ENCODE results near the gene MFAP2. TPM values are rescaled to one million over a fixed set of nuclear protein-coding genes. Genes with fewer than 3 reads are reported as not detected.

Gene MFAP2, protein sequence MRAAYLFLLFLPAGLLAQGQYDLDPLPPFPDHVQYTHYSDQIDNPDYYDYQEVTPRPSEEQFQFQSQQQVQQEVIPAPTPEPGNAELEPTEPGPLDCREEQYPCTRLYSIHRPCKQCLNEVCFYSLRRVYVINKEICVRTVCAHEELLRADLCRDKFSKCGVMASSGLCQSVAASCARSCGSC
- 10 to 100 TPM; 10.2 to 28.1 (median 25.5) TPM for polyA plus RNA-seq

DNA sequence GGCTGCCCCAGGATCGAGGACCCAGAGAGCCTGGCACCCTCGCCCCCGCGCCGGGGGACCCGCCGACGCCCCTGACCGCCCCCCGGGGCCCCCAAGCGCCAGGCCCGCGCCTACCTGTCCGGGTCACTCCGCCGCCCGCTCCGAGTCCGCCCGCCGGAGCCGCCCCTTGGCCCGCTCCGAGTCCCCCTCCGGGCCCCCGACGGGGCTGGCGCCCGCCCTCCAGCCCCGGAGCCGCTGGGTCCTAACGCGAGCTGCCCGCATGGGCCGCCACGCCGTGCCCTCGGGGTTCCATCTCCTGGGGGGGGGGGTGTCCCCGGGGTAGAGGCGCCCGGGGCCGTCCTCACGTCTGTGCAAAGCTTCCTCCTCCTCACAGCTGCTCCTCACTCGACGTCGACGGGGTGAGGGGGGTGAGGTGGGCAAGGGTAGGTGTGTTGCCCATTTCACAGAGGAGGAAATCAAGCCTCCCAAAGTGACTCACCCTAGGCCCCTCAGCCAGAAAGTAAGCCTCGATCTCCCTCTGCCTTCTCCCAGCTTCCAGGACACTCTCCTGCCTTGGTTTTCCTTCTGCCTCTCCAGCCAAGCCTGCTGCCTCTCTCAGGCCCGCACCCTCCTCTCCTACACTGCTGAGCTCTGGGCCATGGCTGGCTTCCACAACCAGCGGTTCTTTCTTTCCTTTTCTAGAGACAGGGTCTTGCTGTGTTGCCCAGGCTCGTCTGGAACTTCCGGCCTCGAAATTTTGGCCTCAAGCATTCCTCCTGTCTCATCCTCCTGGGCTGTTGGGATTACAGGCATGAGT lies at the start of gene MFAP2:
Gene MFAP2, minus strand, starts transcription at position 148 of the 796 bp plus-strand sequence. CDS start 2,347 bp downstream, outside the sequence.
- 7 to 11% (median 10%) methylated on average over 42 to 53 of the region's 53 CpGs for WGBS, 3 donors
- no peak within 1 kb of the TSS for H3K27ac ChIP-seq (ENCODE audit: low read depth, low read length)

DNA sequence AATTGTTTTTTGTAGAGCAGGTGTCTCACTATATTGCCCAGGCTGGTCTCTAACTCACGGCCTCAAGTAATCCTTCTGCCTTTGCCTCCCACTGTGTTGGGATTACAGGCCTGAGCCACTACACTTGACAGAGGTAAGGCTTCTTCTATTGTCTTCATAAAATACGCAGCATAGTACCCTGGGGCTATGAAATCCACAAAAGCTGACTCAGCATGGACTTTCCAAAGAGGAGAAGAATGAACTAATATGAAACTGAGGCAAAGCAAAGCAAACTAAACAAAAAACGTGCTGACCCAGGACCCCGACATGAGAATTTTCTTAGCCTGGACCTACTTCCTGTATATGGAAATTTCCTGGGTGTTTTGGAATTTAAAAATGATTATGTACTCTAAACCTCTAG lies 49.8 kb upstream of the MFAP2 start:
- no peak overlapping the region for H3K27ac ChIP-seq (ENCODE audit: low read depth, low read length)
- 84 to 89% (median 88%) methylated on average over 4 of the region's 4 CpGs for WGBS, 3 donors

DNA sequence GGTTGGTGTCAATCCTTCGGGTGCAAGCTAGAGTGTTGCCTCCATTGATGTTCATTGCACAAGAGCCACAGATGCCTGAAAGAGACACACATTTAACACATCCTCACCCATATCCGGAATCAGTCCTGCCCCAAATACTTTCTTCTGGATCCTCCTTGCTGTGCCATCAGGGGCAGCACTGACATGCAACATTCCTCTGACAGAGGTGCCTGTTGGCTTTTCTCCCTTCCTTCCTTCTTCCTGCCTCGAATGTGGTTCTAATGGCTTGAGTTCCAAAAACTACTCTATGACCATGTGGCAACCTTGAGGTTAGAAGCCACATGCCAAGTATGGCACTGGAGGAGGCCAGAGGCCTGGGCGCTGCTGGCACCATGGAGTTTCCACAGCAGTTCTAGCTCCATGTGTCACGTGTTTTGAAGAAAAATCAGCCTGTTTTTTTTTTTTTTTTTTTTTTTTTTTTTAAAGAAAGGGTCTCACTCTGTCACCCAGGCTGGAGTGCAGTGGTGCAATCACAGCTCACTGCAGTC lies 48.3 kb upstream of the MFAP2 start:
- no peak overlapping the region for H3K27ac ChIP-seq (ENCODE audit: low read depth, low read length)
- whole genome bisulfite sequencing, 3 donors: 54 to 69% (median 67%) methylated on average over 5 of the region's 5 CpGs

DNA sequence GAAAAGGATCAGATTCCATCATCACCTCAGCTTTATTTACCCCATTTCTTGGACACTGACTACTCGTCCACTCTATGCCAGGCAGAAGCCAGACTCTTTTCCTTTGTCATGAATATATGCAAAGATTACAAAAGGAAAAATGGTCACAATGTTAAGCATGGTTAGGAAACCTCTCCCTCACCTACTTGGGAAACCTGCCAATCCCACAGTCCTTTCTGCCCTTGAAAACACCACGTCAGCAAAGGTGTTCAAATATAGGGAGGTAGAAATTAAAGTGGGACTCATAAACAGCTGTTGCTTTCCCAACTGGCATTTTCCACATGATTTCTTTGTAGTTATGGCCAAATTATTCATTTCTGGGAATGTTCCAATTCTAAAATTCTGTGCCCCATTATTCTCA lies 47.5 kb upstream of the MFAP2 start:
- 20 to 60% (median 53%) methylated on average over 2 of the region's 2 CpGs for WGBS, 3 donors

DNA sequence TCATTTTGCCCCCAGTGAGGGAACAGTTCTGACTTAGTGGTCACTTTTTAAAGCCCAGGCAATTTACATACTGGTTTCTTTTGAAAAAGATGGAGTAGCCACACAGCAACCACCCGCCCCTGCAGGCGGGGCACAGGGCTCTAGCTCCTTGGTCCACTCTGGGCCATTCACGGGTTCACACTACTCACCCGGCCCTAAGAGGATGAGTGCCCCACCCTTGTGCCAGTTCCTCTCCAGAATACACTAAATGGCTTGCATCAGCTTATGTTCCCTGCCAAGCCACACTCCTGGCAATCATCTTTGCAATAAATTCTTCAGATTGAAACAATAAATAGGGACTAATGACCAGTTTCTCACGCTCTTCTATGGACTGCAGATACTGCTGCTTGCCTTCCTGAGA lies 47.0 kb upstream of the MFAP2 start:
- 55 to 75% (median 72%) methylated on average over 5 of the region's 5 CpGs for WGBS, 3 donors
- no peak overlapping the region for H3K27ac ChIP-seq (ENCODE audit: low read depth, low read length)

More for the DNA sequence above, 47.5 kb upstream of the MFAP2 start:
- H3K27ac ChIP-seq (ENCODE audit: low read depth, low read length): no peak overlapping the region

DNA sequence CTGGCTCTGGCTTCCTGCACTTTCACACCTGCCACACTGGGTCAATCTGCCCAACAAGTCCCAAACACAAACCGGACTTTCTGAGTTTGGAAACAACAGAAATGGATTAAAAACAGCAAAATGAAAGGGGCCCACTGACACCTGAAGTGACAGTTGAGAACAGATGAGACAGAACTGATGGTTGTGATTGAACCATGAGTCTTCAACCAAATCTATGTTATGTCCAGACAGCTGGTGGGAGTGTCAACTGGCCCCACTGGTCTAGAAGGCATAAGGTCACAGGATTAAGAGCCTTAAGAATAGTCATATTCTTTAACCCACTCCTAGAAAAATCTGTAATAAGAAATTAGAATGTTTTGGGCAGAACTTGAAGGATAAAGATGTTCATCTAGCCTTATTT lies 44.3 kb upstream of the MFAP2 start:
- 47 to 93% (median 81%) methylated on average over 1 of the region's 1 CpG for WGBS, 3 donors
- H3K27ac ChIP-seq (ENCODE audit: low read depth, low read length): no peak overlapping the region

DNA sequence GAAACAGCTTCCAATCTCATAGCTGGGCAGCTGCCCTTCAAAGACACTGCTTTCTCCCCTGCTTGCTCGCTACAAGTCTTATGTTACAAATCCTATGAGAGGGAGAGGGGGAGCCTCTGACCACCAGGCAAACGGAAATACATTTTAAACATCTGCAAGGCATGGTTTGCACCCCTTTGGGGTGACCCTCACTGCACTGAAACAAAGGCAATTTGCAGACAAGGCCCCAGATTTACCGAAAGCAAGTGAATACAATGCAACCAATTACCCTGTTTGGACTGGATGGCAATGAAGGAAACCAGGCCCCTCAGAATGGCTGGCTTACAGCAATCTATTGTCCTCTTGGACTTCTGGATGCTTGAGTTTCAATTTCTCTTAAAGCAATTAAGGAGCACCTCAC lies 43.2 kb upstream of the MFAP2 start:
- WGBS, 3 donors: 76 to 84% (median 76%) methylated on average over 3 of the region's 3 CpGs
- H3K27ac ChIP-seq (ENCODE audit: low read depth, low read length): no peak overlapping the region

DNA sequence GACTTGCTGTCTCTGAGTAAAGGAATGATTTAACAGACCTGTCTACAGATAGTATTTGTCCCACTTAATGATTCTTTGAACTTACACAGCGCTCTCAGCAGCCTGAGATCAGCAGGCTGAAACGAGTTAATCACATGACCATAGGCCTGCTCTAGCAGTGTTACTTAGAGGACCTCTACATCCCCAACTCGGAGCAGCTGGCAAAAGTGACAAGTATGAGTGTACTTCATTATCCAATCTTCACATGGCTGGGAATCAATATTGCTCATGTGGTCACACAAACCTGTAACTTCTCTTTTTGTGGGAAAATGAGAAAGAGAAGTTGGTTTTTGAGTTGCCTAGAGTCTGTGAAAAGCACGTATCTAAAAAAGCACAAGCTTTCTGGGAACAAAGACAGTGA lies 42.7 kb upstream of the MFAP2 start:
- WGBS, 3 donors: 49 to 59% (median 57%) methylated on average over 4 of the region's 4 CpGs
- no peak overlapping the region for H3K27ac ChIP-seq (ENCODE audit: low read depth, low read length)

DNA sequence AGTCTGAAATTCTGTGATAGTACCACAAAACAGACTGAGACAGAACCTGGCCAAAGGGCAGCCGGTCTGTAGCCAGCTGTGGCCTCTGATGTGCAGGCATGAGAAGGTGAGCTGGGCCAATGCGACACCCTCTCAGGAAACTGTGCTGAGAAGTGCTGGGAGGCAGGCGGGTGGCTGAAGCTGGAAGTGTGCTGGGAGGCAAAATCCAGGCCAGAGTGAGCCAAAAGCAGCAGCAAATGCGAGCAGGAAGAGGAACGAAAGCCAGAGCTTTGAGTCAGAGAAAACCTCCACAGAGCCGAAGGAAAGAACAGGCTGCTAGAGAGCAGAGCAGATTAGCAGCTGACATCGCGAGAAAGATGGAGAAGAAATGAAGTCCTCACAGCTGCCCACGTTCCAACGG lies 41.5 kb upstream of the MFAP2 start:
- no peak overlapping the region for H3K27ac ChIP-seq (ENCODE audit: low read depth, low read length)
- WGBS, 3 donors: 79 to 93% (median 92%) methylated on average over 10 of the region's 10 CpGs

DNA sequence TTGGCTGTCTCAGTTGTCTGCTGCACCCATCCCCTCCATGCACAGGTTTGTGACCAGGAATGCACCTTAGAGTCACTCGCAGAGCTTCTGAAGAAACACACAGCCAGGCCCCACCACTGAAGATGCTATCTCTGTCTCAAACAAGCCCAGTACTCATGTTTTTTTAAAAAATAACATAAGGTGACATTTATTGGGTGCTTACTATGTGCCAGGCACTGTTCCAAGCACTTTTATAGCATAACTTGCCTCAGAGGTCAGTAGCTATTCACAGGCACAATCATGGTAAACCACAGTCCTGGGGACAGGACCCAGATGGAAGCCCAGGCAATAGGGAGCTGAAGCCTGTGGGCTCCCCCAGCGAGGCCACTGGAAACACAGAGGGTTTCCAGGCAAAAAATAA lies 40.1 kb upstream of the MFAP2 start:
- 87 to 98% (median 96%) methylated on average over 2 of the region's 2 CpGs for WGBS, 3 donors
- no peak overlapping the region for H3K27ac ChIP-seq (ENCODE audit: low read depth, low read length)

DNA sequence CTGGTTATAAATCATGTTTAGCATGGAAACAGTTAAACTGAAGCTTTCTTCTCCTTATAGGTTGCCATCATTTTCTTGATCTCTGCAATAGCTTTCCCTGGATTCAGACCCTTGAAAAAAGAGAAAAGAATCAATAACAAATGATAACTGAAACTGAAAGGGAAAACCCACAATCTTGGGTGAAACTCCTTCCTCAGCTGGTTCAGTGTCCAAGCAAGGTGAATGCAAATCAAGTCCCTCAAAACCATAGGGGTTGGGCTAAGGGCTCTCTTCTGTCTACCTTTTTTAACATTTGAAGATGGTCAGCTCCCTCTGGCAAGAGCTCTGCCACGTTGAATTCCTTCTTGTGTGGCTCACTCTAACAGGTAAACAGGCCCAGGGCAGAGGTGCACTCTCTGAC lies 38.4 kb upstream of the MFAP2 start:
- no peak overlapping the region for H3K27ac ChIP-seq (ENCODE audit: low read depth, low read length)
- 23 to 59% (median 24%) methylated on average over 1 of the region's 1 CpG for WGBS, 3 donors

DNA sequence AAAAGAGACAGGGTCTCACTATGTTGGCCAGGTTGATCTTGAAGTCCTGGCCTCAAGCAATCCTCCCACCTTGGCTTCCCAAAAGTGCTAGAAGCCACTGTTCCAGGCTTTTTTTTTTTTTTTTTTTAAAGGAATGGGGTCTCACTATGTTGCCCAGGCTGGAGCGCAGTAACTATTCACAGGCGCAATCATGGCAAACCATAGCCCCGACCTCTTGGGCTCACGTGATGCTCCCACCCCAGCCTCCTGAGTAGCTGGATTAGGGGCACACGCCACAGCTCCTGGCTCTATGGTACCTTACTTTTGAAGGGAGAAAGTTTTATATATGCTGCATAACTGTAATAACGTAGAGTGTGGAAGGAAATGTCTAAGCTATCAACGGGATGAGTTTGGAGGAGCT lies 37.0 kb upstream of the MFAP2 start:
- WGBS, 3 donors: 93 to 95% (median 94%) methylated on average over 7 of the region's 7 CpGs
- no peak overlapping the region for H3K27ac ChIP-seq (ENCODE audit: low read depth, low read length)

DNA sequence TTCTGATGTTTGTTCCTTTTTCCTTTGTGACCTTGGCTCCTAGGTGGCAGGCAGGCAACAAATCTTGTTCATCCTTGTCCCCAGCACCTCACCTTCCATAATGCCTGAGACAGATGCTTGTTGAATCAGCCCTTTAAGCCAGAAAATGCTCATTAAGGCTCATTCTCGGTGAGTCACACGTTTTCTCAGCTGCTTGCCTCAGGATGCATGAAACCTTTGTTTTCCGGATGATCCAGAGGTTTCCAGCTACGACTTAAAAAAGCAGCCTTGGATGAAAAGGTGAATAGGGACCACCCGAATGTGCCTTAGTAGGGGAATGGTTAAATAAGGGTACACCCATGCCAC lies 35.9 kb upstream of the MFAP2 start:
- 69 to 74% (median 74%) methylated on average over 5 of the region's 5 CpGs for WGBS, 3 donors
- no peak overlapping the region for H3K27ac ChIP-seq (ENCODE audit: low read depth, low read length)

DNA sequence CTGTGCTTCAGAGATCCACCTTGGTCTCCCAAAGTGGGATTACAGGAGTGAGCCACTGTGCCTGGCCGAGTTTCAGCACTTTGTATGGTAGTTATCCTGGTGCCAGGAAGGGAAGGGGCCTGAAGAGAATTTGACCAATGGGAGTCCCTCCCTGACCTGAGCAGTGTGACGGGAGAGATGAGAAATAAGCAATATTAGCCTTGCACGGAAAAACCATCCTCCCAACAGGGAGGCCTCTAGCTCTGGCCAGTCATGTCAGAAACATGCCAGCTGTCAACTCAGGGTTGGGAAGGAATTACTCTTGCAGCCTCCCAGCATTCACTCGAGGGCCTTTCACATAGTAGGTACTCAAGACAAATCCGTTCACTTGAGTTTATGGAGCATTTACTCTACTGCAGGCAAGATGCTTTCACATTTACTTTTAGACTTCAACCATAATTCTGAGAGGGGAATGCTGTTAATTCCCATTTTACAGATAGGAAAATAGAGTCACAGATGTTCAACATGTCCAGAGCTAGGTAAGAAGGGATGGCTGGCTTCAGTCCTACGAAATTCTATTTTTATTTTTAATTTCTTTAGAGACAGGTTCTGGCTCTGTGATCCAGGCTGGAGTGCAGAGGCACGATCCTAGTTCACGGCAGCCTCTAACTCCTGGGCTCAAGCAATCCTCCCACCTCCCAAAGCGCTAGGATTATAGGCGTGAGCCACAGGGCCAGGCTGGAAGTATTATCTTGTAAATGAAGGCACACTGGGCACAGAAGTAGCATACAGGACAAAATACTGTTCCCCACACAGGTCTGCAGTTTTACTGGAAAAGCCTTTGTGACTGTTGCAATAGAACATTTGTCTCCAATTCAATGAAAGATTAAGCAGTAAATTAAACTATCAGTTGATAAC lies 34.5 kb upstream of the MFAP2 start:
- WGBS, 3 donors: 76 to 82% (median 82%) methylated on average over 10 of the region's 10 CpGs
- no peak overlapping the region for H3K27ac ChIP-seq (ENCODE audit: low read depth, low read length)

DNA sequence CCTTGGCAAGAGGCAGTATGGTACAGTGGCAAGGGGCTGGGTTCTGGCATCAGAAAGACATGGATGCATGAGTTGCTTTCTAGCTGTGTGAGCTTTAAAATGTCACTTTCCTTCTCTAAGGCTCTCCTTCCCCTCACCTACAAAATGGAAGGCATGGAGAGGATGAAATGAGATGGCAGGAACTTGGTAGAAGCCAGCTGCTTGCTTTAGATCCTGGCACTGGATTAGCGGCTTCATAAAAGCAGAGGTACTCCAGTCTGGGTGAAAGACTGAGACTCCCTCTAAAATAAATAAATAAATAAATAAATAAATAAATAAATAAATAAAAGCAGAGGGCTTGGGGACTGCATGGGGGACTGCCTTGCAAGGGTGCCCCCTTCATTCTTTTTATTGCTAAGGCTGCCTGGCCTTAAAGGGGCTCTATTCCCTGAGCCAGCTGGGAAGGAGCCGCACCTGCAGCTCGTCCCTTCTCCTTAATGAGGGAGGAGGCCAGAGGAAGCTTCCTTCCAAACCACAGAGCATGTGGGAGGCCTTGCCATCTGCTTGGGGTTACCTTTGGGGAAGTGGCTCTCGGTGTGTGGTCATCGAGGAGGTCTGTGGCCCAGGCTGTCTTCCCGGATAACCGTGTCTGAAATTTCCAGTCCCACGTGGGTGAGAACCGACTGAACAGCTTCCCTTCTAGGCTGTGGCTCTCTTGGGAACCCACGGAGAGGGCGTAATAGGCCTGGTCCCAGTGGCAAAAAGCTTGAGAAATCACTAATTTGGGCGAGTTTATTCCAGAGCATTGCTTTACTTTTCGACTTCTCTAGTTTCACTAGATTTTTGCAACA lies 33.3 kb upstream of the MFAP2 start:
- 40 to 88% (median 41%) methylated on average over 13 of the region's 13 CpGs for WGBS, 3 donors
- H3K27ac ChIP-seq (ENCODE audit: low read depth, low read length): no peak overlapping the region

DNA sequence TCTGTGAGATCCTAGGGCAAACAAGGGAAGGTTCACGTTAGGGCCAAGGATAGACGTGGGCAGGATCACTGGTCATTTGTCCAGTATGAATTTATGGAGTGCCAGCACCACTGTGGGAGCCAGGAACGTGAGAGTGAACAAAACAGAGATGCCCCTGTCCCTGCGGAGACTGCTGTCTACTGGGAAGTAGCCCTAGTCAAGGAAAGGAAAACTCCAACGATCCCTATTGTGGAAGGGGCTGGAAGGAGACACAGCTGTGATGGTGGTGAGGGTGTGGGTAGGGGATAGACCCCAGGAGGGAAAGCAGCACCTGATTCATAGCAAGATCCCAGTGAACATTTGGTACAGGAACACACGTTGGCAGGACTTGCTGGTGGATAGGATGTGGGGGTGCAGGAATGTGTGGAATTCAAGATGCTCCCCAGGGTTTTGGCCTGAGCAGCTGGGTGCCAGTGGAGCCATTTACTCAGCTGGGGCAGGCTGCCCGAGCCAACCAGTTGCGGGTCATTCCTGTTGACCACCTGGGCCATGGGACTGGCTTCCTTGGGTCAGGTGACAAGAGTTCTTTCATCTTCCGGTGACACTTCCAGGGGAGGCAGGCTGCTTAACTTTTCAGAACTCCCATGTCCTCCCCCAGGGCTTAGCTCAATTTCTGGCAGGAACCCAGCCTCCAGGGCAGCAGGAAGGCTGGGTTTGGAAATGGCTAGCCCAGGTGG lies 32.5 kb upstream of the MFAP2 start:
- WGBS, 3 donors: 61 to 70% (median 63%) methylated on average over 9 of the region's 9 CpGs
- H3K27ac ChIP-seq (ENCODE audit: low read depth, low read length): no peak overlapping the region

DNA sequence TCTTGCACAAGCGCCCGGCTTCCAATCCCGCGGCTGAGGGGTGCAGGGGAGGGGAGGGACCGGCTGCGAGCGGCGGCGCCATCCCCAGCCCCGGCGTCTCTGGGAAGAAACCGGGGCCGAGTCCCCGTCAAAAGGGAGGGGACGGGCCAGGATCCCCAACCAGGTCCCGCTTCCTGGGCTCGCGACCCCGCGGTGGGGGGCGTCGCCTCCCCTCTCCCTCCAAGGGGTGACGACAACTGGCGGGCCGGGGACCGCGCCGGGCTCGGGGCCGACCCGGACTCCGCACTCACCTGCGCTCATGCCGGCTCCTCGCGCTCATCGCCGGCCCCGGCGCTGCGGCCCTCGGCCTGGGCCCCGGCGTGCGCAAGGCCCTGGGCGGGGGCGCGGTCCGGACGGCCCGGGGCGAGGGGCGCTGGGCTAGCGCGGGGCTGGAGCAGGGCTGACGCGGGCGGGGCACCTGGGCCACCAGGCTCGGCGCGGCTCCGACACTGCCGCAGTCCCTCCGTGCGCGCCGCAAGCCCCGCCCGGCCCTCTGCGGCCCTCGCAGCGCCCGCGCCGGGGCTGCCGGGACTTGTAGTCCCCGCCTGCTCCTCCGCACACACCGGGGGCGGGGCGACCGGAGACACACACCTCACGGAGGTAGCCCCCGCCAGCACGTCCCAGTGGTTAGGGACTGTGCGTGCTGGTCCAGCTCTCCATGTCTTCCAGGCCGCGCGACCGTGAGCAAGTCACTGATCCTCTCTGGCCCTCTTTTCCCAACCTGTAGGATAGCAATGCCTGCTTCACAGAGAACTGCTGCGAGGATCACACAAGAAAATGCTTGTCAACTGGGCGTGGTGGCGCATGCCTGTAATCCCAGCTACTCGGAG lies 31.3 kb upstream of the MFAP2 start, which contains the start of gene ATP13A2:
Gene ATP13A2, minus strand, starts transcription at position 490 of the 869 bp plus-strand sequence. Its CDS starts 190 bp downstream, at position 300.
- 1 to 2% (median 2%) methylated on average over 66 to 92 of the region's 94 CpGs for WGBS, 3 donors
- no peak within 1 kb of the TSS for H3K27ac ChIP-seq (ENCODE audit: low read depth, low read length)

Data from adipose tissue (tissue), 3 donors.